HG02759 (cell line): ENCODE results near the gene YPEL3.
A peak's percentile ranks its signal among the peaks of the same experiment; 100 is the strongest.

Source experiments
- ATAC-seq: cut with Tn5 transposase; IDR thresholded peaks from one replicate; pipeline ENCODE4 v1.9.1; 2021; ENCODE audit warnings: mild to moderate bottlenecking, moderate library complexity; ENCODE audit not compliant: unreplicated experiment

YPEL3 gene

GRCh38 chr16:30091474-30092372, 4.3 kb downstream of the YPEL3 start, which contains the start of gene TBX6:
TBX6 (minus strand) TSS chr16:30091924; CDS start chr16:30091193, 731 bp downstream.
- ATAC-seq = peak; percentile 67

- no peak for ATAC-seq
Measured at GRCh38 chr16:30090610-30091331, 5.2 kb downstream of the YPEL3 start.

GRCh38 chr16:30088832-30089624, 7.0 kb downstream of the YPEL3 start:
- no peak for ATAC-seq

- ATAC-seq = no peak
Measured at GRCh38 chr16:30088237-30088831, 7.7 kb downstream of the YPEL3 start.

- no peak for ATAC-seq
Measured at GRCh38 chr16:30087181-30087898, 8.7 kb downstream of the YPEL3 start.

GRCh38 chr16:30086291-30087140, 9.5 kb downstream of the YPEL3 start:
- no peak for ATAC-seq

- no peak for ATAC-seq
Measured at GRCh38 chr16:30085820-30086219, 10.2 kb downstream of the YPEL3 start.

GRCh38 chr16:30085247-30085646, 10.8 kb downstream of the YPEL3 start:
- no peak for ATAC-seq

GRCh38 chr16:30084816-30085159, 11.2 kb downstream of the YPEL3 start:
- ATAC-seq = no peak

- no peak for ATAC-seq
Measured at GRCh38 chr16:30084096-30084815, 11.8 kb downstream of the YPEL3 start.

GRCh38 chr16:30083216-30084055, 12.6 kb downstream of the YPEL3 start:
- no peak for ATAC-seq

- no peak for ATAC-seq
Measured at GRCh38 chr16:30082545-30083090, 13.4 kb downstream of the YPEL3 start.

- no peak for ATAC-seq
Measured at GRCh38 chr16:30079480-30079879, 16.5 kb downstream of the YPEL3 start.

- no peak for ATAC-seq
Measured at GRCh38 chr16:30078744-30079143, 17.3 kb downstream of the YPEL3 start.

- ATAC-seq = no peak
Measured at GRCh38 chr16:30077656-30078055, 18.4 kb downstream of the YPEL3 start.

GRCh38 chr16:30076276-30076791, 19.7 kb downstream of the YPEL3 start:
- peak; percentile 28 for ATAC-seq
